H1 (cell line): ENCODE measurements around the gene FAM184B. TPM values are rescaled to one million over a fixed set of nuclear protein-coding genes. Genes with fewer than 3 reads are reported as not detected.
A peak's percentile ranks its signal among the peaks of the same experiment; 100 is the strongest.

ENCODE experiments used
- ASH2L ChIP-seq: fragments of 200-600, 300-600 bp; sonication (generic); IDR thresholded peaks from one replicate; pipeline ENCODE4 v1.7.1; 2017; ENCODE audit warnings: low read length
- CTBP2 ChIP-seq: IDR thresholded peaks from 2 replicates; pipeline ENCODE4 v1.7.0; 2011; ENCODE audit warnings: borderline replicate concordance, mild to moderate bottlenecking, moderate library complexity, mixed read lengths, low read length; ENCODE audit not compliant: insufficient read depth, insufficient read length
- EP300 ChIP-seq, 2 experiments: IDR thresholded peaks; 1 replicate in 1 of 2; 2 replicates in 1 of 2; pipeline ENCODE4 v1.6.1; 2011 to 2012; ENCODE audit warnings: low read depth in 2 of 2, low read length in 2 of 2, mild to moderate bottlenecking in 2 of 2, borderline replicate concordance in 1 of 2, inconsistent platforms in 1 of 2, moderate library complexity in 1 of 2
- EZH2 ChIP-seq: fragments of 200-600 bp; sonication (generic); IDR thresholded peaks from 2 replicates; pipeline ENCODE4 v1.7.1; 2012; ENCODE audit warnings: low read depth, mild to moderate bottlenecking, moderate library complexity, low read length, inconsistent platforms; ENCODE audit not compliant: severe bottlenecking
- FOSL1 ChIP-seq: IDR thresholded peaks from 2 replicates; pipeline ENCODE4 v1.6.1; 2011; ENCODE audit warnings: mild to moderate bottlenecking, low read depth, low read length, moderate library complexity; ENCODE audit not compliant: insufficient read depth
- GTF2F1 ChIP-seq: IDR thresholded peaks from 2 replicates; pipeline ENCODE4 v1.6.1; 2012; ENCODE audit warnings: low read depth, low read length, improper control_type of control experiment, borderline replicate concordance
- HDAC6 ChIP-seq: IDR thresholded peaks from one replicate; pipeline ENCODE4 v1.7.1; 2012; ENCODE audit warnings: low read depth, mild to moderate bottlenecking, inconsistent platforms, low read length, moderate library complexity
- JUND ChIP-seq: IDR thresholded peaks from 2 replicates; pipeline ENCODE4 v1.6.1; 2011; ENCODE audit warnings: mild to moderate bottlenecking, improper control_type of control experiment, low read length
- PHF8 ChIP-seq: fragments of 200-600 bp; sonication (generic); conservative IDR thresholded peaks from 2 replicates; pipeline ENCODE4 v1.7.1; 2012; ENCODE audit warnings: low read depth, mild to moderate bottlenecking, inconsistent platforms, low read length, moderate library complexity
- POU5F1 ChIP-seq: IDR thresholded peaks from 2 replicates; pipeline ENCODE4 v1.6.1; 2011; ENCODE audit warnings: low read depth, mild to moderate bottlenecking, low read length, moderate library complexity
- RBBP5 ChIP-seq: IDR thresholded peaks from 2 replicates; pipeline ENCODE4 v1.7.1; 2012; ENCODE audit warnings: low read depth, mild to moderate bottlenecking, inconsistent platforms, low read length, moderate library complexity, borderline replicate concordance
- RFX5 ChIP-seq: IDR thresholded peaks from 2 replicates; pipeline ENCODE4 v1.6.1; 2011; ENCODE audit warnings: low read depth, low read length, improper control_type of control experiment, borderline replicate concordance
- RNF2 ChIP-seq: fragments of 200-900, 300-1000 bp; sonication (generic); IDR thresholded peaks from 2 replicates; pipeline ENCODE4 v1.7.1; 2016; ENCODE audit warnings: borderline replicate concordance, low read depth, mild to moderate bottlenecking, antibody characterized with exemption, low read length; ENCODE audit not compliant: poor library complexity, severe bottlenecking; ENCODE audit errors: missing control alignments
- SAP30 ChIP-seq: fragments of 300-600 bp; sonication (generic); IDR thresholded peaks from 2 replicates; pipeline ENCODE4 v1.7.1; 2012; ENCODE audit warnings: low read length, moderate library complexity, mild to moderate bottlenecking, inconsistent platforms; ENCODE audit not compliant: insufficient read depth, insufficient replicate concordance
- SIN3A ChIP-seq, 2 experiments: IDR thresholded peaks in 1 of 2; conservative IDR thresholded peaks in 1 of 2; 2 replicates each; pipeline ENCODE4 v1.6.1; 2011 to 2012; ENCODE audit warnings: low read length in 2 of 2, improper control_type of control experiment in 1 of 2, low read depth in 1 of 2, mild to moderate bottlenecking in 1 of 2
- SRF ChIP-seq: IDR thresholded peaks from 2 replicates; pipeline ENCODE4 v1.6.1; 2011; ENCODE audit warnings: mild to moderate bottlenecking, low read depth, low read length, moderate library complexity
- TAF1 ChIP-seq: IDR thresholded peaks from 2 replicates; pipeline ENCODE4 v1.6.1; 2011; ENCODE audit warnings: mild to moderate bottlenecking, low read depth, low read length
- TBP ChIP-seq: IDR thresholded peaks from 2 replicates; pipeline ENCODE4 v1.6.1; 2011; ENCODE audit warnings: low read depth, low read length, improper control_type of control experiment
- TCF12 ChIP-seq: IDR thresholded peaks from 2 replicates; pipeline ENCODE4 v1.6.1; 2011; ENCODE audit warnings: low read depth, mild to moderate bottlenecking, low read length
- polyA plus RNA-seq, 7 experiments: library from polyadenylated mRNA; depleted of rRNA in 3 of 7; stranded (reverse) in 5 of 7; unstranded in 2 of 7; fragments of >200 nt in 5 of 7; fragments of 200-250 nt in 2 of 7; gene quantifications; 1 replicate in 5 of 7; 2 replicates in 1 of 7; 4 replicates in 1 of 7; pipeline versions ENCODE4 v1.2.1 to v1.2.3, GENCODE V29; 2011 to 2013; ENCODE audit warnings: missing spikeins in 2 of 7, mixed read lengths in 2 of 7
- total RNA-seq: library from RNA; stranded (reverse); fragmentation: NEBNext Ultra II Directional; extraction: Animal tissue kit (Norgen Biotek cat#: 25700); gene quantifications from 2 replicates; pipeline ENCODE4 v1.2.1, GENCODE V29; 2021
- TF ChIP-seq, protein P1 (sequence below): IDR thresholded peaks from 2 replicates; pipeline ENCODE4 v1.6.1; 2012; ENCODE audit warnings: inconsistent platforms
- TF ChIP-seq, protein P2 (sequence below): IDR thresholded peaks from 2 replicates; pipeline ENCODE4 v1.6.1; 2011; ENCODE audit warnings: low read depth, mild to moderate bottlenecking, low read length; ENCODE audit not compliant: insufficient read depth

Gene FAM184B
- total and polyA plus RNA-seq, 2 of the 8 experiments (the other 6 are each of a cell fraction or from before 2014, with no cell fraction given), result 0.05 to 0.39 TPM

DNA sequence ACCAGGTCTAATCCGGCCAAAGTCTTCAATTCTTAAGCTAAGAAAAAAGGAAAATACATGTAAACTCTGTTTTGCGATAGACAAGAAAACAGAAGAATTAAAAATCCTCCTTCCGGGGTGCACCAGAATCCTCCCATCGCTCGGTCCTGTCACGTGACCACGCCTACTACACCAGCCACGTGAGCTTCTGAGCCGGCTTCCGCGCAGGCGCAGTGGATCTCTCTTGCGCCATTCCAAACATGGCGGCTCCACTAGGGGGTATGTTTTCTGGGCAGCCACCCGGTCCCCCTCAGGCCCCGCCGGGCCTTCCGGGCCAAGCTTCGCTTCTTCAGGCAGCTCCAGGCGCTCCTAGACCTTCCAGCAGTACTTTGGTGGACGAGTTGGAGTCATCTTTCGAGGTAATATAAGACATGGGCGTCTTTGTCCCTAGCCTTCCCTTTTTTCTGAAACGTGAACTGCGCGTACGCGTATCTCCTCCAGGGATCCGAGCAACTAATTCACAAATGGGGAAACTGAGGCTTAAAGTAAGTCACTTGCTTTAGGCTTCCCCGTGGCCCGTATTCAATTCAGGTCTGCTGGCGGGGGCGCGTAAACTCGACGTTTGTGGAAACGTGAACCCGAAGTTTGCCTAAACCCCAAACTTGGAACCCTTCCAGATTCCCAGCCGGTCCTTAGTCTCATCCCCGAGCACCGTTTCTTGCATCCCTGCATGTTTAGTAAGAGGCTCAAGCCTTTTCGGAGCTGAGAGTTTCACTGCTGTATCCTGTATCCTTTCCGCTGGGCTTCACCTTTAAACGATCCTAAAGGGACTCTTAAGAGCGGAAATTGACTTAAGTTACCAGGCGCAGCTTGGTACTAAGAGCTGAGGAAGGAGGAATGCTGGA, 166.8 kb downstream of the FAM184B start, which contains the start of gene MED28 (continued):
- TF ChIP-seq ASH2L (peak; percentile 72), GTF2F1 (peak; percentile 90; the same call in 1 of the 2 replicates), EZH2 (no peak), RNF2 (no peak), SRF (no peak), TCF12 (no peak), SAP30 (peak; percentile 43), TAF1 (peak; percentile 99), HDAC6 (no peak), POU5F1 (no peak), TBP (peak; percentile 94), SIN3A (conservative IDR thresholded peaks at IDR 0.05 in 1 of 2, IDR thresholded peaks at IDR 0.05 in 1 of 2; ENCODE audit: low read depth in 1 of 2, low read length in 2 of 2) (peak in 1 of 2 experiments; percentile 88; a peak in 2 of 4 replicates), FOSL1 (no peak), RFX5 (no peak), CTBP2 (no peak), PHF8 (peak; percentile 95), EP300 (IDR thresholded peaks at IDR 0.05; ENCODE audit: borderline replicate concordance in 1 of 2, low read depth in 2 of 2, low read length in 2 of 2) (no peak), RBBP5 (peak; percentile 60; the same call in 1 of the 2 replicates), JUND (no peak; the same call in 1 of the 2 replicates)
- TF ChIP-seq, protein P1, sequence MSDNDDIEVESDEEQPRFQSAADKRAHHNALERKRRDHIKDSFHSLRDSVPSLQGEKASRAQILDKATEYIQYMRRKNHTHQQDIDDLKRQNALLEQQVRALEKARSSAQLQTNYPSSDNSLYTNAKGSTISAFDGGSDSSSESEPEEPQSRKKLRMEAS, result no peak
- TF ChIP-seq, protein P2, sequence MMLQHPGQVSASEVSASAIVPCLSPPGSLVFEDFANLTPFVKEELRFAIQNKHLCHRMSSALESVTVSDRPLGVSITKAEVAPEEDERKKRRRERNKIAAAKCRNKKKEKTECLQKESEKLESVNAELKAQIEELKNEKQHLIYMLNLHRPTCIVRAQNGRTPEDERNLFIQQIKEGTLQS, result peak; percentile 97
